GM12875 (cell line): Measurements from ENCODE around the gene PRKCQ.
"Not testable (repeated sequence)": the region's sequence is repeated elsewhere in the genome, so short reads cannot be mapped to it uniquely, and the experiment has no call there.

Source experiments
- H3K4me3 ChIP-seq: one replicate; pipeline ENCODE4 v1.5.1; 2011; ENCODE audit warnings: low read depth, low read length, control low read depth
- CTCF ChIP-seq: IDR thresholded peaks from 2 replicates; pipeline ENCODE4 v1.5.1; 2011; ENCODE audit warnings: low read depth, mild to moderate bottlenecking, control low read depth, inconsistent platforms, low read length, moderate library complexity, borderline replicate concordance; ENCODE audit not compliant: insufficient read depth

The PRKCQ gene

GRCh38 chr10:6474871-6475270, 105.2 kb downstream of the PRKCQ start:
- H3K4me3 ChIP-seq = no peak overlapping the region

GRCh38 chr10:6473901-6474370, 106.1 kb downstream of the PRKCQ start:
- TF ChIP-seq CTCF = no peak
- no peak overlapping the region for H3K4me3 ChIP-seq

More at GRCh38 chr10:6474871-6475270, 105.2 kb downstream of the PRKCQ start:
- no peak for TF ChIP-seq CTCF

GRCh38 chr10:6473430-6473829, 106.6 kb downstream of the PRKCQ start:
- TF ChIP-seq CTCF = no peak
- no peak overlapping the region for H3K4me3 ChIP-seq

GRCh38 chr10:6472710-6473005, 107.4 kb downstream of the PRKCQ start:
- not testable (repeated sequence) for H3K4me3 ChIP-seq

GRCh38 chr10:6470894-6471618, 109.0 kb downstream of the PRKCQ start:
- TF ChIP-seq CTCF = no peak
- no peak overlapping the region for H3K4me3 ChIP-seq

- H3K4me3 ChIP-seq = no peak overlapping the region
- no peak for TF ChIP-seq CTCF
Observed at GRCh38 chr10:6469661-6470060, 110.4 kb downstream of the PRKCQ start.

- TF ChIP-seq CTCF = no peak
Observed at GRCh38 chr10:6465854-6466601, 114.0 kb downstream of the PRKCQ start.

GRCh38 chr10:6465437-6465836, 114.6 kb downstream of the PRKCQ start:
- no peak overlapping the region for H3K4me3 ChIP-seq
- no peak for TF ChIP-seq CTCF

More at GRCh38 chr10:6465854-6466601, 114.0 kb downstream of the PRKCQ start:
- H3K4me3 ChIP-seq = no peak overlapping the region
